Caco-2 (cell line): ENCODE results near the gene VPS29. TPM values are rescaled to one million over a fixed set of nuclear protein-coding genes. Genes with fewer than 3 reads are reported as not detected.
A peak's percentile ranks its signal among the peaks of the same experiment; 100 is the strongest.
"Not testable (repeated sequence)": the region's sequence is repeated elsewhere in the genome, so short reads cannot be mapped to it uniquely, and the experiment has no call there.

Experiments used
- BruUV-seq: library from RNA; stranded (reverse); fragments of 400-500 nt; replicated peaks from 2 replicates; lab custom pipeline; 2021; lab: Mats Ljungman, UMichigan
- CTCF ChIA-PET: fragments of 300-600 bp; sonication (Branson Sonifier 250); formaldehyde crosslinking; loops from one replicate; lab custom pipeline; 2022; ENCODE audit warnings: antibody characterized with exemption; lab: Charles Lee
- POLR2A ChIA-PET: fragments of 300-600 bp; sonication (Branson Sonifier 250); formaldehyde crosslinking; loops from one replicate; lab custom pipeline; 2022; ENCODE audit warnings: antibody characterized with exemption; lab: Charles Lee
- DNase-seq, 2 experiments: peaks; one replicate each; pipeline versions ENCODE4 v3.0.0 to v3.0.0-alpha.2; 2020 to 2022
- H3K27me3 ChIP-seq: replicated peaks from 2 replicates; pipeline ENCODE4 v1.6.0; 2011; ENCODE audit warnings: low read length; ENCODE audit not compliant: control insufficient read depth, insufficient read depth
- H3K36me3 ChIP-seq: 2 replicates; pipeline ENCODE4 v1.5.1; 2011; ENCODE audit warnings: low read length; ENCODE audit not compliant: control insufficient read depth, insufficient read depth
- H3K4me1 ChIP-seq: fragments of 250-450 bp; sonication (Bioruptor Pico); 2 replicates; pipeline ENCODE4 v1.5.1; 2020; ENCODE audit warnings: mild to moderate bottlenecking
- H3K4me3 ChIP-seq: 2 replicates; pipeline ENCODE4 v1.5.1; 2011; ENCODE audit warnings: low read depth, mild to moderate bottlenecking, control low read depth, low read length
- H3K9me3 ChIP-seq: fragments of 250-450 bp; sonication (Bioruptor Pico); 2 replicates; pipeline ENCODE4 v1.5.1; 2020; ENCODE audit warnings: mild to moderate bottlenecking, moderate library complexity
- H3K27ac Mint-ChIP-seq: one replicate; pipeline ENCODE4 v1.8.0; 2022; ENCODE audit warnings: mixed read lengths; ENCODE audit not compliant: unreplicated experiment
- H3K27me3 Mint-ChIP-seq: one replicate; pipeline ENCODE4 v1.8.0; 2022; ENCODE audit warnings: mixed read lengths; ENCODE audit not compliant: insufficient read depth, unreplicated experiment
- H3K36me3 Mint-ChIP-seq: one replicate; pipeline ENCODE4 v1.8.0; 2022; ENCODE audit warnings: mild to moderate bottlenecking, mixed read lengths; ENCODE audit not compliant: insufficient read depth, unreplicated experiment
- H3K4me1 Mint-ChIP-seq: one replicate; pipeline ENCODE4 v1.8.0; 2022; ENCODE audit warnings: low read depth, mixed read lengths; ENCODE audit not compliant: unreplicated experiment
- H3K4me3 Mint-ChIP-seq: one replicate; pipeline ENCODE4 v1.8.0; 2022; ENCODE audit warnings: mild to moderate bottlenecking, moderate library complexity, mixed read lengths; ENCODE audit not compliant: unreplicated experiment
- H3K9me3 Mint-ChIP-seq: one replicate; pipeline ENCODE4 v1.8.0; 2022; ENCODE audit warnings: mixed read lengths; ENCODE audit not compliant: unreplicated experiment
- CTCF ChIP-seq, 2 experiments: fragments of 200-600 bp in 1 of 2; IDR thresholded peaks; 1 replicate in 1 of 2; 2 replicates in 1 of 2; pipeline versions ENCODE4 v1.5.1 to v1.8.0; 2011 to 2022; ENCODE audit warnings: antibody characterized with exemption in 1 of 2, control low read depth in 1 of 2, inconsistent platforms in 1 of 2, low read depth in 1 of 2, low read length in 1 of 2, mild to moderate bottlenecking in 1 of 2, moderate library complexity in 1 of 2; ENCODE audit not compliant: insufficient read depth in 1 of 2, severe bottlenecking in 1 of 2, unreplicated experiment in 1 of 2
- intact Hi-C: fragments of 100-400 bp; cut with micrococcal nuclease; formaldehyde crosslinking; loops from one replicate; pipeline ENCODE4 v1.10.0; 2022; ENCODE audit not compliant: unreplicated experiment
- total RNA-seq: library from RNA; stranded (reverse); gene quantifications from 2 replicates; pipeline ENCODE4 v1.2.3, GENCODE V29; 2022

Gene VPS29
- total RNA-seq, 1 experiment from 2014 or later, result 127 TPM

GRCh38 chr12:110468214-110469048 lies 33.5 kb downstream of the VPS29 start, which contains the start of the genes FAM216A and GPN3:
FAM216A (plus strand) TSS chr12:110468845; CDS start chr12:110468876, 31 bp downstream.
GPN3 (minus strand) TSS chr12:110468257; CDS start chr12:110468203, 54 bp downstream.
- ChIA-PET POLR2A (interaction anchor here (0.5 to 2.3 kb wide), 12 partner anchors 15 to 428 kb away, joined by 3 to 36 read pairs (median 4); partner anchors contain the start of genes ARPC3, RAD9B and VPS29), CTCF (interaction anchor here (0.6 to 2.3 kb wide), 10 partner anchors 18 to 154 kb away, joined by 3 to 54 read pairs (median 6); partner anchors contain the start of genes ARPC3, RAD9B and VPS29)
- Mint-ChIP-seq H3K9me3 (no peaks in the 10 kb centered on the region), H3K36me3 (peaks cover 33% of the 10 kb centered on the region), H3K4me1 (no peaks in the 10 kb centered on the region), H3K27me3 (no peaks in the 10 kb centered on the region), H3K4me3 (peak within 1 kb of the TSS; percentile 82), H3K27ac (peak within 1 kb of the TSS; percentile 94)
- no TSS peak for BruUV-seq
- intact Hi-C loops, result loop anchor here (1.0 to 10.0 kb wide), 4 partner anchors 18 to 216 kb away; partner anchors contain the start of genes ARPC3, HVCN1, RAD9B and VPS29
- no peak for TF ChIP-seq CTCF (IDR thresholded peaks at IDR 0.05; ENCODE audit: insufficient read depth in 1 of 2, low read depth in 1 of 2, low read length in 1 of 2, severe bottlenecking in 1 of 2, unreplicated experiment in 1 of 2)
- H3K9me3 ChIP-seq, result no peaks in the 10 kb centered on the region
- H3K4me1 ChIP-seq, result no peaks in the 10 kb centered on the region
- H3K27me3 ChIP-seq, result no peaks in the 10 kb centered on the region
- peak; percentile 97 to 98 for DNase-seq
- no peaks in the 10 kb centered on the region; the same call in 1 of the 2 replicates for H3K36me3 ChIP-seq
- H3K4me3 ChIP-seq, result peak within 1 kb of the TSS; percentile 62

DNA sequence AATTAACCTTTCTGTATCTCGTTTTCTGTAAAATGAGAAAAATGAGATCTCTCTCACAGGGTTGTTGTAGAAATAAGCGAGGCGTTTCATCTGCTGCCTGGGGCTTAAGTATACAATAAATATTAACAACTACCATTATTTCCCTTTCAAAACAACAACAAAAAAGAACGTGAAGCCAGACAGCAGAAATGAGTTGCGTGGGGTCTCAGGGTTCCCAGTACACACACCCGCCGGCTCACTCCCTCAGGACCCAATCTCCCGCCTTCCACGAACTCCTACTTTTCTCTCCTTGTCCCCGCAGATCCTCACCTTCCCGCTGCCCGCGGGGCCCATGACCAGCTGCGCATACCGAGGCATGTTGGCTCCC lies 34.1 kb downstream of the VPS29 start:
- no peaks in the 10 kb centered on the region for H3K27me3 ChIP-seq
- Mint-ChIP-seq H3K36me3 (peaks cover 39% of the 10 kb centered on the region), H3K4me3 (peak overlapping the region; percentile 82), H3K27me3 (no peaks in the 10 kb centered on the region), H3K4me1 (no peaks in the 10 kb centered on the region), H3K9me3 (no peaks in the 10 kb centered on the region), H3K27ac (peak overlapping the region; percentile 94)
- POLR2A ChIA-PET, result interaction anchor here (0.6 to 2.3 kb wide), 8 partner anchors 17 to 428 kb away, joined by 3 to 36 read pairs (median 4); partner anchors contain the start of genes ARPC3, RAD9B and VPS29
- CTCF ChIA-PET, result interaction anchor here (0.6 to 2.3 kb wide), 7 partner anchors 18 to 133 kb away, joined by 4 to 54 read pairs (median 7); partner anchors contain the start of genes ARPC3, RAD9B and VPS29
- DNase-seq, result no peak
- no peaks in the 10 kb centered on the region; the same call in 1 of the 2 replicates for H3K36me3 ChIP-seq
- TF ChIP-seq CTCF (IDR thresholded peaks at IDR 0.05; ENCODE audit: insufficient read depth in 1 of 2, low read depth in 1 of 2, low read length in 1 of 2, severe bottlenecking in 1 of 2, unreplicated experiment in 1 of 2), result no peak
- H3K4me1 ChIP-seq, result no peaks in the 10 kb centered on the region
- H3K4me3 ChIP-seq, result peak overlapping the region; percentile 62
- intact Hi-C loops, result loop anchor here (1.0 to 10.0 kb wide), 4 partner anchors 18 to 217 kb away; partner anchors contain the start of genes ARPC3, HVCN1, RAD9B and VPS29
- H3K9me3 ChIP-seq, result no peaks in the 10 kb centered on the region
- BruUV-seq, result TSS peak; percentile 89

- H3K4me1 ChIP-seq, result no peaks in the 10 kb centered on the region
- no peaks in the 10 kb centered on the region for H3K27me3 Mint-ChIP-seq
- intact Hi-C loops, result loop anchor here (10.0 kb wide), 1 partner anchor 218 kb away; the partner anchor contains the start of gene HVCN1
- H3K27ac Mint-ChIP-seq, result peak overlapping the region; percentile 94
- no peaks in the 10 kb centered on the region for H3K9me3 Mint-ChIP-seq
- no peaks in the 10 kb centered on the region for H3K9me3 ChIP-seq
- no peak for DNase-seq
- no peaks in the 10 kb centered on the region; the same call in 1 of the 2 replicates for H3K36me3 ChIP-seq
- H3K4me1 Mint-ChIP-seq, result no peaks in the 10 kb centered on the region
- no peak for TF ChIP-seq CTCF (IDR thresholded peaks at IDR 0.05; ENCODE audit: insufficient read depth in 1 of 2, low read depth in 1 of 2, low read length in 1 of 2, severe bottlenecking in 1 of 2, unreplicated experiment in 1 of 2)
- ChIA-PET CTCF (interaction anchor here (0.6 kb wide), 1 partner anchor 73 kb away, joined by 4 read pairs; no protein-coding TSS in a partner anchor), POLR2A (no interaction called here)
- H3K27me3 ChIP-seq, result no peaks in the 10 kb centered on the region
- peak overlapping the region; percentile 82 for H3K4me3 Mint-ChIP-seq
- H3K36me3 Mint-ChIP-seq, result peaks cover 39% of the 10 kb centered on the region
- no TSS peak for BruUV-seq
- H3K4me3 ChIP-seq, result peak overlapping the region; percentile 62
Measured at GRCh38 chr12:110466791-110467190, 35.1 kb downstream of the VPS29 start.

DNA sequence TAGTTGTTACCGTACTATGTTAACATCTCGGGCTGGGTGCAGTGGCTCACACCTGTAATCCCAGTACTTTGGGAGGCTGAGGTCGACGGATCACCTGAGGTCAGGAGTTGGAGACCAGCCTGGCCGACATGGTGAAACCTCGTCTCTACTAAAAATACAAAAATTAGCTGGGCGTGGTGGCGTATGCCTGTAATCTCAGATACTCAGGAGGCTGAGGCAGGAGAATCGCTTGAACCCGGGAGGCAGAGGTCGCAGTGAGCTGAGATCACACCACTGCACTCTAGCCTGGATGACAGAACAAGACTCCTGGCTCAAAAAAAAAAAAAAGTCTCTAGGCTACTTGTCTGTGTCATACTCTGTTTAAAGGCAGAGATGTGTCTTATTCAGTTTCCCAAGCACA lies 36.1 kb downstream of the VPS29 start:
- H3K4me3 ChIP-seq, DNase-seq, POLR2A ChIA-PET, BruUV-seq, H3K36me3 ChIP-seq, H3K27ac Mint-ChIP-seq, H3K9me3 ChIP-seq, H3K4me3 Mint-ChIP-seq, H3K4me1 ChIP-seq, H3K4me1 Mint-ChIP-seq, H3K27me3 Mint-ChIP-seq, H3K27me3 ChIP-seq, H3K9me3 Mint-ChIP-seq: not testable (repeated sequence)
- H3K36me3 Mint-ChIP-seq, result peaks cover 34% of the 10 kb centered on the region
- CTCF ChIA-PET, result interaction anchor here (0.7 kb wide), 1 partner anchor 300 kb away, joined by 3 read pairs; no protein-coding TSS in a partner anchor
- intact Hi-C loops, result loop anchor here (10.0 kb wide), 1 partner anchor 219 kb away; the partner anchor contains the start of gene HVCN1
